ENCODE results near the gene HEPHL1.

Gene HEPHL1

GRCh38 chr11:94028436-94028835, 7.3 kb downstream of the HEPHL1 start:
- no peak for TF ChIP-seq POLR2AphosphoS5 (IDR thresholded peaks at IDR 0.05; ENCODE audit: low read depth, low read length)

GRCh38 chr11:94030059-94030458, 8.9 kb downstream of the HEPHL1 start:
- TF ChIP-seq REST (IDR thresholded peaks at IDR 0.05; ENCODE audit: insufficient read depth in 1 of 2, low read depth in 2 of 2, low read length in 2 of 2) (no peak), POLR2AphosphoS5 (IDR thresholded peaks at IDR 0.05; ENCODE audit: low read depth, low read length) (no peak), SIN3A (IDR thresholded peaks at IDR 0.05; ENCODE audit: borderline replicate concordance, insufficient read depth, low read length) (no peak), TAF1 (IDR thresholded peaks at IDR 0.05; ENCODE audit: borderline replicate concordance, insufficient read depth, low read length) (no peak), FOXP2 (optimal IDR thresholded peaks at IDR 0.05; ENCODE audit: borderline replicate concordance, extremely low read depth, extremely low read length, insufficient read depth) (no peak)

- TF ChIP-seq TAF1 (IDR thresholded peaks at IDR 0.05; ENCODE audit: borderline replicate concordance, insufficient read depth, low read length): no peak
- TF ChIP-seq SIN3A (IDR thresholded peaks at IDR 0.05; ENCODE audit: borderline replicate concordance, insufficient read depth, low read length): no peak
- no peak for TF ChIP-seq POLR2AphosphoS5 (IDR thresholded peaks at IDR 0.05; ENCODE audit: low read depth, low read length)
- no peak for TF ChIP-seq FOXP2 (optimal IDR thresholded peaks at IDR 0.05; ENCODE audit: borderline replicate concordance, extremely low read depth, extremely low read length, insufficient read depth)
- TF ChIP-seq REST (IDR thresholded peaks at IDR 0.05; ENCODE audit: insufficient read depth in 1 of 2, low read depth in 2 of 2, low read length in 2 of 2): no peak
Observed at GRCh38 chr11:94031625-94032024, 10.5 kb downstream of the HEPHL1 start.

GRCh38 chr11:94032066-94032465, 10.9 kb downstream of the HEPHL1 start:
- TF ChIP-seq FOXP2 (optimal IDR thresholded peaks at IDR 0.05; ENCODE audit: borderline replicate concordance, extremely low read depth, extremely low read length, insufficient read depth): no peak
- no peak for TF ChIP-seq POLR2AphosphoS5 (IDR thresholded peaks at IDR 0.05; ENCODE audit: low read depth, low read length)
- TF ChIP-seq TAF1 (IDR thresholded peaks at IDR 0.05; ENCODE audit: borderline replicate concordance, insufficient read depth, low read length): no peak
- no peak for TF ChIP-seq REST (IDR thresholded peaks at IDR 0.05; ENCODE audit: insufficient read depth in 1 of 2, low read depth in 2 of 2, low read length in 2 of 2)
- TF ChIP-seq SIN3A (IDR thresholded peaks at IDR 0.05; ENCODE audit: borderline replicate concordance, insufficient read depth, low read length): no peak

- TF ChIP-seq REST (IDR thresholded peaks at IDR 0.05; ENCODE audit: insufficient read depth in 1 of 2, low read depth in 2 of 2, low read length in 2 of 2): no peak
- no peak for TF ChIP-seq SIN3A (IDR thresholded peaks at IDR 0.05; ENCODE audit: borderline replicate concordance, insufficient read depth, low read length)
- no peak for TF ChIP-seq FOXP2 (optimal IDR thresholded peaks at IDR 0.05; ENCODE audit: borderline replicate concordance, extremely low read depth, extremely low read length, insufficient read depth)
- no peak for TF ChIP-seq TAF1 (IDR thresholded peaks at IDR 0.05; ENCODE audit: borderline replicate concordance, insufficient read depth, low read length)
- no peak for TF ChIP-seq POLR2AphosphoS5 (IDR thresholded peaks at IDR 0.05; ENCODE audit: low read depth, low read length)
Observed at GRCh38 chr11:94032725-94033124, 11.6 kb downstream of the HEPHL1 start.
